C4-2B (cell line): ENCODE data around the gene NAPSA.

Experiments
- H3K27ac ChIP-seq: fragments of 450-650 bp; 2 replicates; pipeline ENCODE4 v1.5.1; 2017
- CTCF ChIP-seq: fragments of 450-650 bp; conservative IDR thresholded peaks from 2 replicates; pipeline ENCODE4 v1.5.1; 2017; ENCODE audit warnings: mild to moderate bottlenecking
- ZFX ChIP-seq: fragments of 450-650 bp; IDR thresholded peaks from 2 replicates; pipeline ENCODE4 v1.6.1; 2017

The NAPSA gene

GRCh38 chr19:50365434-50366306 is at the start of gene NAPSA:
Gene NAPSA (minus strand): TSS chr19:50365639. CDS start chr19:50365621, 18 bp downstream.
- H3K27ac ChIP-seq = no peak within 1 kb of the TSS
- no peak for TF ChIP-seq ZFX

GRCh38 chr19:50413531-50413930 is 48.1 kb upstream of the NAPSA start:
- TF ChIP-seq CTCF (no peak), ZFX (no peak)
- no peak overlapping the region for H3K27ac ChIP-seq

DNA sequence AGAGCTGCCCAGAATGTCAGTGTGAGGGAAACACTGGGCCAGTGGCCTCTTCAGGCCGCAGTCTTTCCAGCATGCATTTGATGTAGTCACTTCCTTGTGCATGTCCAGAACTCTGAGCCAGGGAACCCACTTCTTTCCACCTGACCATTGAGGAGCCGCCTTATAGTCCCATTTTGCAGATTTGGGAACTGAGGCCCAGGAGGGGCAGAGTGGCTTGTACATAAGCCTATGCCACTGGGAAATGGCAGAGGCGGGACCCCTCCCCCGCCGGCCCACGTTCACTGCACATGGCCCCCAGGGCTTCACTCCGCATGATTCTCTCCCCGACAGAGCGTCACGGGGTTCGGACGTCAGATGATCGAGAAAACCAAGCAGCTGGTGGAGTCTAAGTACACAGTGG is 47.7 kb upstream of the NAPSA start:
- H3K27ac ChIP-seq = no peak overlapping the region
- no peak for TF ChIP-seq CTCF
- no peak for TF ChIP-seq ZFX

DNA sequence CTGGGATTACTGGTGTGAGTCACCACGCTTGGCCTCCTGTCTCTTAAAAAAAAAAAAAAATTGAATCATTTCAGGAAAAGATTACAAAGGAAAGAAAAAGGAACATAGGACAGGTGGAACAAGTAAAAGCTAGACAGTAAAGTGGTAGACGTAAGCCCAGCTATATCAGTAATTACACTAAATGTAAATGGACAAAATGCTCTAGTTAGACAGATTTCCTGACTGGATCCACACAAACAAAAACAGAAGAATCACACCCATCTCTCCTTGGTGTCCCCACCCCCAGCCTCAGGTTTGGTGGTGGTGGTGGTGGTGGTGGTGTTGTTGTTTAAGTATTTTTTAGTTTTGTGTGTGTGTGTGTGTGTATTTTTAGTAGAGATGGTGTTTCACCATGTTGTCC is 47.0 kb upstream of the NAPSA start:
- no peak for TF ChIP-seq ZFX
- no peak for TF ChIP-seq CTCF
- H3K27ac ChIP-seq = no peak overlapping the region

GRCh38 chr19:50410109-50410508 is 44.7 kb upstream of the NAPSA start:
- TF ChIP-seq CTCF (no peak), ZFX (no peak)
- no peak overlapping the region for H3K27ac ChIP-seq

GRCh38 chr19:50409347-50409746 is 43.9 kb upstream of the NAPSA start:
- TF ChIP-seq ZFX (no peak), CTCF (no peak)
- H3K27ac ChIP-seq = no peak overlapping the region

DNA sequence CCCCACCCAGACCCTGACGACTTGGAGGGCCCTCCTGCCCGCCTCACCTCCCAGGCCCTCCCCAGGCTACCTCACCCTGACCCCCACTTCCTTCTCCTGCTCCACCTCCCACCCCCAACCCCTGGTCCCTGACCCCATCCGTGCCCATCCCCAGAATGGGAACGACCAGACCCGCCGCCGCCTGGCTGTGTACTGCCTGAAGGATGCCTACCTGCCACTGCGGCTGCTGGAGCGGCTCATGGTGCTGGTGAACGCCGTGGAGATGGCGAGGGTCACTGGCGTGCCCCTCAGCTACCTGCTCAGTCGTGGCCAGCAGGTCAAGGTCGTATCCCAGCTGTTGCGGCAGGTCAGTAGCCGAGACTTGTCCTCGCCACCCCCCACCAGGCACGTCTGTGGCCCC is 41.4 kb upstream of the NAPSA start:
- H3K27ac ChIP-seq = no peak overlapping the region

More for the DNA sequence above, 41.4 kb upstream of the NAPSA start:
- TF ChIP-seq ZFX = no peak
- TF ChIP-seq CTCF = no peak
